NCI-H1105 (cell line): Measurements from ENCODE around the gene FLG2.
"Not testable (repeated sequence)": the region's sequence is repeated elsewhere in the genome, so short reads cannot be mapped to it uniquely, and the experiment has no call there.

ENCODE experiments used
- DNase-seq: peaks from one replicate; lab custom pipeline; 2025; lab: John Stamatoyannopoulos, UW

FLG2 gene

GRCh38 chr1:152312169-152312568, 47.6 kb downstream of the FLG2 start:
- DNase-seq = not testable (repeated sequence)

DNA sequence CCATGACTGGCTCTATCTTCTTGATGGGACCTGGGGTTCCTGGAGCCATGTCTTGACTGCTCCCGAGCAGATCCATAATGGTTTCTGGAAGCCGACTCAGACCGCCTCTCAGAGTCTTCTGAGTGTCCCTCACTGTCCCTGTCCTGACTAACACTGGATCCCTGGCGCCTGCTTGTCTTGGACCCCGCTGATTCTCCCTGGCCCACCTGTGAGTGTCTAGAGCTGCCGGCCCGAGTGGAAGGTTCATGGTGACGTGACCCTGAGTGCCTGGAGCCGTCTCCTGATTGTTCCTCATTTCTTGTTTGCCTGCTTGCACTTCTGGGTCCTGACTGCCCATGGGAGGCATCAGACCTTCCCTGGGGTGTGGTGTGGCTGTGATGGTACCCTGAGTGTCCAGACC, 49.9 kb downstream of the FLG2 start:
- DNase-seq = no peak

GRCh38 chr1:152309320-152309901, 50.4 kb downstream of the FLG2 start:
- not testable (repeated sequence) for DNase-seq

GRCh38 chr1:152308758-152309157, 51.0 kb downstream of the FLG2 start:
- not testable (repeated sequence) for DNase-seq

GRCh38 chr1:152307970-152308369, 51.8 kb downstream of the FLG2 start:
- not testable (repeated sequence) for DNase-seq

DNA sequence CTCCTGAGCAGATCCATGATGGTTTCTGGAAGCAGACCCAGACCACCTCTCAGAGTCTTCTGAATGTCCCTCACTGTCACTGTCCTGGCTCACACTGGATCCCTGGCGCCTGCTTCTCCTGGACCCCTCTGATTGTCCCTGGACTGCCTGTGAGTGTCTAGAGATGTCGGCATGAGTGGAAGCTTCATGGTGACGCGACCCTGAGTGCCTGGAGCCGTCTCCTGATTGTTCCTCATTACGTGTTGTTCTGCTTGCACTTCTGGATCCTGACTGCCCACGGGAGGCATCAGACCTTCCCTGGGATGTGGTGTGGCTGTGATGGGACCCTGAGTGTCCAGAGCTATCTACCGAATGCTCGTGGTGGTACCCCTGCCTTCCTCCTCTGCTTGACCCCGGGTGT, 53.7 kb downstream of the FLG2 start:
- not testable (repeated sequence) for DNase-seq

GRCh38 chr1:152304773-152305172, 55.0 kb downstream of the FLG2 start:
- DNase-seq = not testable (repeated sequence)

- DNase-seq = not testable (repeated sequence)
These were observed 56.5 kb downstream of the FLG2 start for GRCh38 chr1:152303139-152303872.
